ENCODE results near the gene GARIN1A. TPM values are rescaled to one million over a fixed set of nuclear protein-coding genes. Genes with fewer than 3 reads are reported as not detected.

The GARIN1A gene
- total RNA-seq, 2 experiments from 2014 or later, result 0.06 to 0.29 TPM

DNA sequence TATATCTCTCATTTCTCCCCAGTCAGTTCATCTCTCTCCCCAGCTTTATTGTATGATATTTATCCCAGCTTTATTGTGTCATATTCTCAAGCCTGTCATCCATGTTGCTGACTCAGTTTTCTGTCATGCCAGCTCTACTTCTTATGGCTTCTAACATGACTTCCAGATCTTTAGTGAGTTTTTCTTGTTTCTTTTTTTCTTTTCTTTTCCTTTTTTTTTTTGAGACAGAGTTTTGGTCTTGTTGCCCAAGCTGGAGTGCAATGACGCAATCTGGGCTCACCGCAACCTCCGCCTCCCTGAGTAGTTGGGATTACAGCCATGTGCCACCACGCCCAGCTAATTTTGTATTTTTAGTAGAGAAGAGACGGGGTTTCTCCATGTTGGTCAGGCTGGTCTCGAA, 38.4 kb downstream of the GARIN1A start:
- POLR2A ChIA-PET, result interaction anchor here (0.6 to 1.4 kb wide), 3 partner anchors 25 to 1392 kb away, joined by 3 read pairs; no protein-coding TSS in a partner anchor
- intact Hi-C loops (cut with micrococcal nuclease; ENCODE audit: unreplicated experiment), result no loop called here

GRCh38 chr7:128713794-128714193, 41.7 kb downstream of the GARIN1A start:
- DNase-seq (ENCODE audit: low spot score), result no peak
- H3K9me3 ChIP-seq (ENCODE audit: low read length), result no peaks in the 10 kb centered on the region
- CTCF ChIA-PET (ENCODE audit: unreplicated experiment), result no interaction called here
- H4K20me1 ChIP-seq (ENCODE audit: insufficient read depth, low read length), result no peaks in the 10 kb centered on the region
- H3K9me2 ChIP-seq (ENCODE audit: insufficient read depth, low read length), result no peaks in the 10 kb centered on the region
- no peaks in the 10 kb centered on the region for H3K4me1 ChIP-seq (ENCODE audit: insufficient read depth, low read length, poor library complexity, severe bottlenecking)
- intact Hi-C loops (cut with micrococcal nuclease; ENCODE audit: unreplicated experiment), result no loop called here
- BruUV-seq (replicated peaks), result no TSS peak
- H3K27ac ChIP-seq (ENCODE audit: low read depth, low read length, poor library complexity, severe bottlenecking), result no peak overlapping the region
- TF ChIP-seq, protein P1, sequence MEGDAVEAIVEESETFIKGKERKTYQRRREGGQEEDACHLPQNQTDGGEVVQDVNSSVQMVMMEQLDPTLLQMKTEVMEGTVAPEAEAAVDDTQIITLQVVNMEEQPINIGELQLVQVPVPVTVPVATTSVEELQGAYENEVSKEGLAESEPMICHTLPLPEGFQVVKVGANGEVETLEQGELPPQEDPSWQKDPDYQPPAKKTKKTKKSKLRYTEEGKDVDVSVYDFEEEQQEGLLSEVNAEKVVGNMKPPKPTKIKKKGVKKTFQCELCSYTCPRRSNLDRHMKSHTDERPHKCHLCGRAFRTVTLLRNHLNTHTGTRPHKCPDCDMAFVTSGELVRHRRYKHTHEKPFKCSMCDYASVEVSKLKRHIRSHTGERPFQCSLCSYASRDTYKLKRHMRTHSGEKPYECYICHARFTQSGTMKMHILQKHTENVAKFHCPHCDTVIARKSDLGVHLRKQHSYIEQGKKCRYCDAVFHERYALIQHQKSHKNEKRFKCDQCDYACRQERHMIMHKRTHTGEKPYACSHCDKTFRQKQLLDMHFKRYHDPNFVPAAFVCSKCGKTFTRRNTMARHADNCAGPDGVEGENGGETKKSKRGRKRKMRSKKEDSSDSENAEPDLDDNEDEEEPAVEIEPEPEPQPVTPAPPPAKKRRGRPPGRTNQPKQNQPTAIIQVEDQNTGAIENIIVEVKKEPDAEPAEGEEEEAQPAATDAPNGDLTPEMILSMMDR (conservative IDR thresholded peaks at IDR 0.05; ENCODE audit: low read length), result no peak
- TF ChIP-seq EZH2phosphoT487 (IDR thresholded peaks at IDR 0.05; ENCODE audit: borderline replicate concordance, low read depth, low read length), result no peak
- no peaks in the 10 kb centered on the region for H3K36me3 ChIP-seq (ENCODE audit: insufficient read depth, low read length)
- H3K79me2 ChIP-seq (ENCODE audit: insufficient read depth, low read depth, low read length), result no peaks in the 10 kb centered on the region
- H3K4me2 ChIP-seq (ENCODE audit: low read length), result no peak overlapping the region
- POLR2A ChIA-PET, result interaction anchor here (0.6 kb wide), 1 partner anchor 19 kb away, joined by 3 read pairs; no protein-coding TSS in a partner anchor
- no peak overlapping the region for H2AFZ ChIP-seq (ENCODE audit: low read length)
- H3K4me3 ChIP-seq (ENCODE audit: low read depth, low read length, poor library complexity, severe bottlenecking), result no peak overlapping the region

More for the DNA sequence above, 38.4 kb downstream of the GARIN1A start:
- Histone ChIP-seq H3K9me3 (ENCODE audit: low read length) (no peaks in the 10 kb centered on the region), H3K4me3 (ENCODE audit: low read depth, low read length, poor library complexity, severe bottlenecking) (no peak overlapping the region), H3K4me2 (ENCODE audit: low read length) (no peak overlapping the region), H2AFZ (ENCODE audit: low read length) (no peak overlapping the region), H3K79me2 (ENCODE audit: insufficient read depth, low read depth, low read length) (no peaks in the 10 kb centered on the region), H4K20me1 (ENCODE audit: insufficient read depth, low read length) (no peaks in the 10 kb centered on the region), H3K4me1 (ENCODE audit: insufficient read depth, low read length, poor library complexity, severe bottlenecking) (no peaks in the 10 kb centered on the region), H3K27ac (ENCODE audit: low read depth, low read length, poor library complexity, severe bottlenecking) (no peak overlapping the region), H3K9me2 (ENCODE audit: insufficient read depth, low read length) (no peaks in the 10 kb centered on the region), H3K36me3 (ENCODE audit: insufficient read depth, low read length) (no peaks in the 10 kb centered on the region)
- no peak for DNase-seq (ENCODE audit: low spot score)
- CTCF ChIA-PET (ENCODE audit: unreplicated experiment), result no interaction called here
- TF ChIP-seq EZH2phosphoT487 (IDR thresholded peaks at IDR 0.05; ENCODE audit: borderline replicate concordance, low read depth, low read length), result no peak
- TF ChIP-seq, protein P1 (conservative IDR thresholded peaks at IDR 0.05; ENCODE audit: low read length), result no peak
- no TSS peak for BruUV-seq (replicated peaks)

- POLR2A ChIA-PET, result interaction anchor here (1.0 kb wide), 1 partner anchor 23 kb away, joined by 3 read pairs; no protein-coding TSS in a partner anchor
- intact Hi-C loops (cut with micrococcal nuclease; ENCODE audit: unreplicated experiment), result no loop called here
Observed at GRCh38 chr7:128714701-128715495, 42.8 kb downstream of the GARIN1A start.

More at GRCh38 chr7:128714701-128715495, 42.8 kb downstream of the GARIN1A start:
- Histone ChIP-seq H2AFZ (ENCODE audit: low read length) (no peak overlapping the region), H3K79me2 (ENCODE audit: insufficient read depth, low read depth, low read length) (no peaks in the 10 kb centered on the region), H4K20me1 (ENCODE audit: insufficient read depth, low read length) (no peaks in the 10 kb centered on the region), H3K9me3 (ENCODE audit: low read length) (no peaks in the 10 kb centered on the region), H3K36me3 (ENCODE audit: insufficient read depth, low read length) (no peaks in the 10 kb centered on the region), H3K4me2 (ENCODE audit: low read length) (no peak overlapping the region), H3K9me2 (ENCODE audit: insufficient read depth, low read length) (no peaks in the 10 kb centered on the region), H3K27ac (ENCODE audit: low read depth, low read length, poor library complexity, severe bottlenecking) (no peak overlapping the region), H3K4me1 (ENCODE audit: insufficient read depth, low read length, poor library complexity, severe bottlenecking) (no peaks in the 10 kb centered on the region), H3K4me3 (ENCODE audit: low read depth, low read length, poor library complexity, severe bottlenecking) (no peak overlapping the region)
- no peak for DNase-seq (ENCODE audit: low spot score)
- BruUV-seq (replicated peaks), result no TSS peak
- CTCF ChIA-PET (ENCODE audit: unreplicated experiment), result no interaction called here
- TF ChIP-seq EZH2phosphoT487 (IDR thresholded peaks at IDR 0.05; ENCODE audit: borderline replicate concordance, low read depth, low read length), result no peak
- TF ChIP-seq, protein P1 (conservative IDR thresholded peaks at IDR 0.05; ENCODE audit: low read length), result no peak

All from OCI-LY7 (cell line).